ENCODE measurements around the gene CAMK4. TPM values are rescaled to one million over a fixed set of nuclear protein-coding genes. Genes with fewer than 3 reads are reported as not detected.
"Not testable (repeated sequence)": the region's sequence is repeated elsewhere in the genome, so short reads cannot be mapped to it uniquely, and the experiment has no call there.

CAMK4 gene
- total RNA-seq, 1 donor from 2014 or later: 49.5 TPM

GRCh38 chr5:111313017-111313724, 89.0 kb downstream of the CAMK4 start:
- Mint-ChIP-seq H3K4me1 (peaks cover 28% of the 10 kb centered on the region), H3K9me3 (no peaks in the 10 kb centered on the region), H3K36me3 (ENCODE audit: low read depth) (peaks cover 7% of the 10 kb centered on the region), H3K27me3 (no peaks in the 10 kb centered on the region), H3K4me3 (no peak overlapping the region), H3K27ac (peak overlapping the region; percentile 44)
- intact Hi-C loops (cut with micrococcal nuclease): loop anchor here (1.0 to 10.0 kb wide), 2 partner anchors 24 to 842 kb away; no protein-coding TSS in a partner anchor
- no peak for DNase-seq

- intact Hi-C loops (cut with micrococcal nuclease): no loop called here
Measured at GRCh38 chr5:111320953-111321352, 96.8 kb downstream of the CAMK4 start.

GRCh38 chr5:111321376-111321775, 97.2 kb downstream of the CAMK4 start:
- peaks cover 36% of the 10 kb centered on the region for H3K36me3 Mint-ChIP-seq (ENCODE audit: low read depth)

More at GRCh38 chr5:111320953-111321352, 96.8 kb downstream of the CAMK4 start:
- Mint-ChIP-seq H3K9me3 (peaks cover 8% of the 10 kb centered on the region), H3K27ac (no peak overlapping the region), H3K4me1 (peaks cover 34% of the 10 kb centered on the region), H3K27me3 (no peaks in the 10 kb centered on the region), H3K4me3 (no peak overlapping the region), H3K36me3 (ENCODE audit: low read depth) (peaks cover 37% of the 10 kb centered on the region)
- peak; percentile 65 for DNase-seq

GRCh38 chr5:111326551-111326950, 102.4 kb downstream of the CAMK4 start:
- Mint-ChIP-seq H3K27ac (no peak overlapping the region), H3K36me3 (ENCODE audit: low read depth) (peaks cover 39% of the 10 kb centered on the region), H3K4me1 (peaks cover 20% of the 10 kb centered on the region), H3K27me3 (no peaks in the 10 kb centered on the region), H3K9me3 (peaks cover 20% of the 10 kb centered on the region), H3K4me3 (no peak overlapping the region)
- intact Hi-C loops (cut with micrococcal nuclease): no loop called here
- DNase-seq: no peak

More at GRCh38 chr5:111321376-111321775, 97.2 kb downstream of the CAMK4 start:
- intact Hi-C loops (cut with micrococcal nuclease): no loop called here
- no peaks in the 10 kb centered on the region for H3K27me3 Mint-ChIP-seq
- no peak overlapping the region for H3K4me3 Mint-ChIP-seq
- H3K4me1 Mint-ChIP-seq: peaks cover 31% of the 10 kb centered on the region
- no peak for DNase-seq
- no peak overlapping the region for H3K27ac Mint-ChIP-seq
- H3K9me3 Mint-ChIP-seq: peaks cover 8% of the 10 kb centered on the region

- Mint-ChIP-seq H3K9me3 (no peaks in the 10 kb centered on the region), H3K27ac (peak overlapping the region; percentile 80), H3K27me3 (no peaks in the 10 kb centered on the region), H3K4me3 (peak overlapping the region; percentile 11), H3K4me1 (peaks cover 24% of the 10 kb centered on the region), H3K36me3 (ENCODE audit: low read depth) (peaks cover 8% of the 10 kb centered on the region)
- intact Hi-C loops (cut with micrococcal nuclease): loop anchor here (1.0 to 5.0 kb wide), 6 partner anchors 24 to 420 kb away; partner anchors contain the start of genes NREP and STARD4
- no peak for DNase-seq
Measured at GRCh38 chr5:111337133-111337532, 112.9 kb downstream of the CAMK4 start.

- no peaks in the 10 kb centered on the region for H3K9me3 Mint-ChIP-seq
- H3K4me3 Mint-ChIP-seq: no peak overlapping the region
- no peaks in the 10 kb centered on the region for H3K27me3 Mint-ChIP-seq
- intact Hi-C loops (cut with micrococcal nuclease): loop anchor here (1.0 to 5.0 kb wide), 6 partner anchors 24 to 420 kb away; partner anchors contain the start of genes NREP and STARD4
- DNase-seq: peak; percentile 59
- H3K27ac Mint-ChIP-seq: peak overlapping the region; percentile 80
- peaks cover 5% of the 10 kb centered on the region for H3K36me3 Mint-ChIP-seq (ENCODE audit: low read depth)
- peaks cover 24% of the 10 kb centered on the region for H3K4me1 Mint-ChIP-seq
Measured at GRCh38 chr5:111337688-111338087, 113.5 kb downstream of the CAMK4 start.

GRCh38 chr5:111345731-111346130, 121.5 kb downstream of the CAMK4 start:
- H3K27ac Mint-ChIP-seq: no peak overlapping the region
- H3K4me3 Mint-ChIP-seq: no peak overlapping the region
- H3K27me3 Mint-ChIP-seq: no peaks in the 10 kb centered on the region
- peaks cover 37% of the 10 kb centered on the region for H3K36me3 Mint-ChIP-seq (ENCODE audit: low read depth)
- DNase-seq: no peak
- intact Hi-C loops (cut with micrococcal nuclease): no loop called here
- peaks cover 4% of the 10 kb centered on the region for H3K4me1 Mint-ChIP-seq
- peaks cover 3% of the 10 kb centered on the region for H3K9me3 Mint-ChIP-seq

GRCh38 chr5:111347021-111347420, 122.8 kb downstream of the CAMK4 start:
- H3K27ac Mint-ChIP-seq: no peak overlapping the region
- H3K36me3 Mint-ChIP-seq (ENCODE audit: low read depth): peaks cover 43% of the 10 kb centered on the region
- intact Hi-C loops (cut with micrococcal nuclease): no loop called here

GRCh38 chr5:111348661-111349329, 124.6 kb downstream of the CAMK4 start:
- Mint-ChIP-seq H3K4me1 (peaks cover 2% of the 10 kb centered on the region), H3K27me3 (no peaks in the 10 kb centered on the region), H3K9me3 (peaks cover 3% of the 10 kb centered on the region), H3K4me3 (no peak overlapping the region), H3K36me3 (ENCODE audit: low read depth) (peaks cover 50% of the 10 kb centered on the region), H3K27ac (no peak overlapping the region)
- DNase-seq: no peak
- intact Hi-C loops (cut with micrococcal nuclease): no loop called here

More at GRCh38 chr5:111347021-111347420, 122.8 kb downstream of the CAMK4 start:
- Mint-ChIP-seq H3K27me3 (no peaks in the 10 kb centered on the region), H3K4me3 (no peak overlapping the region), H3K4me1 (peaks cover 2% of the 10 kb centered on the region), H3K9me3 (peaks cover 3% of the 10 kb centered on the region)
- no peak for DNase-seq

GRCh38 chr5:111349429-111349828, 125.2 kb downstream of the CAMK4 start:
- H3K9me3 Mint-ChIP-seq: peaks cover 3% of the 10 kb centered on the region
- no peak for DNase-seq
- H3K27ac Mint-ChIP-seq: no peak overlapping the region
- intact Hi-C loops (cut with micrococcal nuclease): no loop called here
- H3K4me1 Mint-ChIP-seq: peaks cover 3% of the 10 kb centered on the region
- H3K36me3 Mint-ChIP-seq (ENCODE audit: low read depth): peaks cover 50% of the 10 kb centered on the region
- no peak overlapping the region for H3K4me3 Mint-ChIP-seq
- no peaks in the 10 kb centered on the region for H3K27me3 Mint-ChIP-seq

- H3K36me3 Mint-ChIP-seq (ENCODE audit: low read depth): peaks cover 44% of the 10 kb centered on the region
- peaks cover 3% of the 10 kb centered on the region for H3K4me1 Mint-ChIP-seq
- no peak overlapping the region for H3K27ac Mint-ChIP-seq
- intact Hi-C loops (cut with micrococcal nuclease): no loop called here
- DNase-seq: no peak
- no peaks in the 10 kb centered on the region for H3K27me3 Mint-ChIP-seq
- peaks cover under 1% of the 10 kb centered on the region for H3K9me3 Mint-ChIP-seq
- no peak overlapping the region for H3K4me3 Mint-ChIP-seq
Measured at GRCh38 chr5:111353035-111353434, 128.9 kb downstream of the CAMK4 start.

GRCh38 chr5:111358726-111359125, 134.5 kb downstream of the CAMK4 start:
- H3K27me3 Mint-ChIP-seq; H3K9me3 Mint-ChIP-seq; H3K4me1 Mint-ChIP-seq; intact Hi-C loops (cut with micrococcal nuclease); DNase-seq; H3K4me3 Mint-ChIP-seq; H3K27ac Mint-ChIP-seq: not testable (repeated sequence)
- H3K36me3 Mint-ChIP-seq (ENCODE audit: low read depth): peaks cover 37% of the 10 kb centered on the region

GRCh38 chr5:111360173-111360572, 136.0 kb downstream of the CAMK4 start:
- peaks cover 4% of the 10 kb centered on the region for H3K4me1 Mint-ChIP-seq

GRCh38 chr5:111364992-111365391, 140.8 kb downstream of the CAMK4 start:
- peaks cover 23% of the 10 kb centered on the region for H3K36me3 Mint-ChIP-seq (ENCODE audit: low read depth)
- H3K9me3 Mint-ChIP-seq: peaks cover 5% of the 10 kb centered on the region
- peaks cover 7% of the 10 kb centered on the region for H3K4me1 Mint-ChIP-seq
- no peak overlapping the region for H3K4me3 Mint-ChIP-seq
- intact Hi-C loops (cut with micrococcal nuclease): no loop called here
- no peak for DNase-seq
- H3K27me3 Mint-ChIP-seq: no peaks in the 10 kb centered on the region
- no peak overlapping the region for H3K27ac Mint-ChIP-seq

More at GRCh38 chr5:111360173-111360572, 136.0 kb downstream of the CAMK4 start:
- Mint-ChIP-seq H3K4me3 (no peak overlapping the region), H3K27me3 (no peaks in the 10 kb centered on the region), H3K36me3 (ENCODE audit: low read depth) (peaks cover 34% of the 10 kb centered on the region), H3K27ac (no peak overlapping the region), H3K9me3 (peaks cover 10% of the 10 kb centered on the region)
- intact Hi-C loops (cut with micrococcal nuclease): no loop called here
- DNase-seq: no peak

Measured in activated CD4-positive, alpha-beta T cell treated with anti-CD3 and anti-CD28 coated beads, Interleukin-2, amount 10 ng/mL, durations not matched to agents 24 days and 14 days (primary cell).